GM12873 (cell line): Measurements from ENCODE around the gene ACAP2.

Experiments
- TF ChIP-seq, protein P1 (sequence below): IDR thresholded peaks from 2 replicates; pipeline ENCODE4 v1.5.1; 2012; ENCODE audit warnings: low read depth, mild to moderate bottlenecking, moderate library complexity, low read length, control low read depth; ENCODE audit not compliant: insufficient read depth; ENCODE audit errors: missing control alignments

ACAP2 gene

DNA sequence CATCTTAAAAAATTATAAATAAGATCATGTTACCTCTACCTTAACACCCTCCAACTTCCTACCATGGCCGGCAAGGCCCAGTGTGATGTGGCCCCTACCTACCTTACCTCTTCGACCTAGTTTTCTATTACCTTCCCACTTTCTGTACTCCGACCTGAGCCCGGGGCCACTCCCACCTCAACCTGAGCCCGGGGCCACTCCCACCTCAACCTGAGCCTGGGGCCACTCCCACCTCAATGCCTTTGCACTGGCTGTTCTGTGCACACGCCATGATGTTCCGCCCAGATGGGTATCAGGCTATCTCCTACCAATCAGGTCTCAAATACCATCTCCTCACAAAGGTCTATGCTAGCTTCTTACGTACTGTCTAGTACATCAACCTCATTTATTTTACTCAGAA is 105.1 kb downstream of the ACAP2 start:
- TF ChIP-seq, protein P1, sequence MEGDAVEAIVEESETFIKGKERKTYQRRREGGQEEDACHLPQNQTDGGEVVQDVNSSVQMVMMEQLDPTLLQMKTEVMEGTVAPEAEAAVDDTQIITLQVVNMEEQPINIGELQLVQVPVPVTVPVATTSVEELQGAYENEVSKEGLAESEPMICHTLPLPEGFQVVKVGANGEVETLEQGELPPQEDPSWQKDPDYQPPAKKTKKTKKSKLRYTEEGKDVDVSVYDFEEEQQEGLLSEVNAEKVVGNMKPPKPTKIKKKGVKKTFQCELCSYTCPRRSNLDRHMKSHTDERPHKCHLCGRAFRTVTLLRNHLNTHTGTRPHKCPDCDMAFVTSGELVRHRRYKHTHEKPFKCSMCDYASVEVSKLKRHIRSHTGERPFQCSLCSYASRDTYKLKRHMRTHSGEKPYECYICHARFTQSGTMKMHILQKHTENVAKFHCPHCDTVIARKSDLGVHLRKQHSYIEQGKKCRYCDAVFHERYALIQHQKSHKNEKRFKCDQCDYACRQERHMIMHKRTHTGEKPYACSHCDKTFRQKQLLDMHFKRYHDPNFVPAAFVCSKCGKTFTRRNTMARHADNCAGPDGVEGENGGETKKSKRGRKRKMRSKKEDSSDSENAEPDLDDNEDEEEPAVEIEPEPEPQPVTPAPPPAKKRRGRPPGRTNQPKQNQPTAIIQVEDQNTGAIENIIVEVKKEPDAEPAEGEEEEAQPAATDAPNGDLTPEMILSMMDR = no peak

DNA sequence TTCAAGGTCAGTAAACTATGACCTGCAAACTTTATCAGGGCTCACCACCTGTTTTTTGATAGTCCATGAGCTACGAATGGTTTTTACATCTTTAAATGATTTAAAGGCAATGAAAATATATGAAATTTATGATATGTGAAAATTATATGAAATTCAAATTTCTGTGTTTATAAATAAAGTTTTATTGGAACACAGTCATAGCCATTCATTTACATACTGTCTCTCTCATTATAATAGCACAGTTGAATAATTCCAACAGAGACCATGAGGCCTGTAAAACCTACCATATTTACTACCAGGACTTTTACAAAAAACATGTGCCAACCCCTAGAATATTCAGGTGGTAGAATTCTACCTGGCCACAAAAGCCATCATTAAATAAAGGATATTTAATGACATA is 107.9 kb downstream of the ACAP2 start:
- TF ChIP-seq, protein P1 = no peak

- TF ChIP-seq, protein P1 = no peak
These were observed 123.8 kb downstream of the ACAP2 start for GRCh38 chr3:195319060-195319459.

GRCh38 chr3:195312714-195313113 is 130.1 kb downstream of the ACAP2 start:
- TF ChIP-seq, protein P1 = no peak

- TF ChIP-seq, protein P1 = no peak
These were observed 135.1 kb downstream of the ACAP2 start for GRCh38 chr3:195307711-195308110.

DNA sequence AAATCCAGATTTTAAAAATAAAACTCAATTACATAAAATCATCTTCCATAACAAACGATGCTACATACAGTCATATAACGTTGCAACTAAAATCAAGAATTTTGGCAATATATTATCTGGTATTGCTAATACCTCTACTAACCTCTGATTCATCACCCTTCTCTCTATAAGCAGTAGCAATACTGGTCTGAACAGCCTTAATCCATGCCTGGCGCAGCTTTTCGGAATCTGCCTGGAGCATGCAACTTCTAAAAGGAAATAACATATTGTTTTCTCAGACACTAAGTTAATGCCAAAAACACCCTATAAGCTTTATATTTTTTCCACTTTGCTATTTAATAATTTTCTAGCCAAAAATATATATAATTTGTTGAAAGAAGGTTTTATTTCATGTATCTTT is 136.5 kb downstream of the ACAP2 start:
- TF ChIP-seq, protein P1 = no peak

- TF ChIP-seq, protein P1 = no peak
These were observed 140.4 kb downstream of the ACAP2 start for GRCh38 chr3:195302431-195302830.
